Uterus (tissue), 2 donors: ENCODE measurements around the gene TPGS2.

Experiments
- CTCF ChIP-seq, 4 experiments: fragments of 200-600 bp in 2 of 4; fragments of 450-650 bp in 2 of 4; sonication (generic) in 2 of 4; IDR thresholded peaks; one replicate each; pipeline ENCODE4 v1.5.1; 2016 to 2019; ENCODE audit warnings: antibody characterized with exemption in 4 of 4, mild to moderate bottlenecking in 2 of 4, moderate library complexity in 1 of 4
- POLR2A ChIP-seq, 2 donors: fragments of 450-650 bp; IDR thresholded peaks; one replicate each; pipeline ENCODE4 v1.6.1; 2016; ENCODE audit warnings: antibody characterized with exemption in 2 of 2, mild to moderate bottlenecking in 1 of 2, moderate library complexity in 1 of 2

- TF ChIP-seq CTCF (IDR thresholded peaks at IDR 0.05) (no peak), POLR2A (IDR thresholded peaks at IDR 0.05) (no peak)
Measured at GRCh38 chr18:36830158-36830495, 1.3 kb upstream of the TPGS2 start.
